GM12865 (cell line): ENCODE data around the gene MXI1.
"Not testable (repeated sequence)": the region's sequence is repeated elsewhere in the genome, so short reads cannot be mapped to it uniquely, and the experiment has no call there.

Experiments used
- DNase-seq: peaks from one replicate; pipeline ENCODE4 v3.0.0; 2010; ENCODE audit warnings: low read depth
- H3K4me3 ChIP-seq: 2 replicates; pipeline ENCODE4 v1.5.1; 2011; ENCODE audit warnings: mild to moderate bottlenecking, low read depth, low read length, control low read depth
- CTCF ChIP-seq: IDR thresholded peaks from 2 replicates; pipeline ENCODE4 v1.5.1; 2011; ENCODE audit warnings: low read length, control low read depth, low read depth, inconsistent platforms; ENCODE audit not compliant: insufficient read depth; ENCODE audit errors: missing control alignments

Gene MXI1

GRCh38 chr10:110326351-110327032 is 119.1 kb downstream of the MXI1 start:
- DNase-seq = peak; percentile 60
- no peak overlapping the region for H3K4me3 ChIP-seq
- no peak for TF ChIP-seq CTCF

GRCh38 chr10:110327262-110327914 is 120.0 kb downstream of the MXI1 start:
- DNase-seq = no peak
- no peak overlapping the region for H3K4me3 ChIP-seq
- TF ChIP-seq CTCF = no peak

GRCh38 chr10:110330675-110331074 is 123.3 kb downstream of the MXI1 start:
- DNase-seq = no peak
- H3K4me3 ChIP-seq = no peak overlapping the region
- no peak for TF ChIP-seq CTCF

- not testable (repeated sequence) for H3K4me3 ChIP-seq, DNase-seq
These were observed 123.9 kb downstream of the MXI1 start for GRCh38 chr10:110331226-110331795.

GRCh38 chr10:110334061-110334656 is 126.8 kb downstream of the MXI1 start:
- no peak for DNase-seq
- no peak overlapping the region for H3K4me3 ChIP-seq
- no peak for TF ChIP-seq CTCF

GRCh38 chr10:110335314-110336064 is 128.1 kb downstream of the MXI1 start:
- H3K4me3 ChIP-seq = no peak overlapping the region
- TF ChIP-seq CTCF = no peak
- no peak for DNase-seq
